ES-I3 (cell line): ENCODE results near the gene RITA1.

ENCODE experiments used
- H3K36me3 ChIP-seq: 2 replicates; pipeline ENCODE4 v1.6.1; 2013; ENCODE audit warnings: mild to moderate bottlenecking, low read length, control low read depth, moderate library complexity; ENCODE audit not compliant: insufficient read depth
- H3K4me1 ChIP-seq: 2 replicates; pipeline ENCODE4 v1.6.1; 2013; ENCODE audit warnings: mild to moderate bottlenecking, control low read depth, low read length; ENCODE audit not compliant: insufficient read depth
- H3K9ac ChIP-seq: 2 replicates; pipeline ENCODE4 v1.6.1; 2013; ENCODE audit warnings: low read depth, mild to moderate bottlenecking, low read length, moderate library complexity
- H3K9me3 ChIP-seq: 2 replicates; pipeline ENCODE4 v1.6.1; 2013; ENCODE audit warnings: mild to moderate bottlenecking, low read length, moderate library complexity; ENCODE audit not compliant: control insufficient read depth, insufficient read depth

RITA1 gene

DNA sequence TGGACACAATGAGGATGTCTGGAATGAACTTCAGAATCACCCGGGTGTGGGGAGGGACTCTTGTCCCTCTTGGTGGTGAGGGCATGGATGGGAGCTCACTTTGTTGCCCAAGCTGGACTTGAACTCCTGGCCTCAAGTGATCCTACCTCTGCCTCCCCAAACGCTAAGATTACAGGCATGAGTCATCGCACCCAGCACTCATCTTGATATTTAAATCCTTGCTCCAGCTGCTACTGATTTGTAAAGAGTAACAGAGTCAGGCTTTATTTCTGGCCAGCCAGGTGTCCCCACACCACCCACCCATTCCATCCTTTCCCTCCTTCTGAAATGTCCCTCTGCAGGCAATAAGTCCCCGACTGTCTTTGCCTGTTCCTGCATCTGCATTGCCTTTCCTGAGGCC lies 5.2 kb upstream of the RITA1 start:
- H3K4me1 ChIP-seq = no peaks in the 10 kb centered on the region
- no peaks in the 10 kb centered on the region for H3K9me3 ChIP-seq
- peaks cover 31% of the 10 kb centered on the region for H3K36me3 ChIP-seq
- H3K9ac ChIP-seq = no peak overlapping the region

DNA sequence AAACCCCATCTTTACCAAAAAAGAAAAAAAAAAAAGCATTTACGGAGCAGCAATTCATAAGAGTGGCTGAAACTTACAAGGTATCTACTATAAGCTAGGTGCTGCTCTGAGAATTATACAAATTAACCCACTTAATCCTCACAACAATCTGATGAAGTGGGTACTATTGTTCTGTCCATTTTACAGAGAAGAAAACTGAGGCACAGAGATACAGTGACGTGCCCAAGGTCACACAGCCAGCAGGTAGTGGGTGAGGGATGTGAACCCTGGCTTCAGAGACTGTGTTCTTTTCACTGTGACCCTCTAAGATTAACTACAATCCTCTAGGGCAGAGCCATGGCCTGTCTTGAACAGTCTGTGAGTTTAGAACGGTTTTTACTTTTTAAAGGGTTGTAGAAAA lies 3.5 kb upstream of the RITA1 start:
- Histone ChIP-seq H3K36me3 (peaks cover 24% of the 10 kb centered on the region), H3K4me1 (0 out of 2 replicates have a peak, but pooled peaks cover 6% of the 10 kb centered on the region), H3K9me3 (no peaks in the 10 kb centered on the region), H3K9ac (no peak overlapping the region)

DNA sequence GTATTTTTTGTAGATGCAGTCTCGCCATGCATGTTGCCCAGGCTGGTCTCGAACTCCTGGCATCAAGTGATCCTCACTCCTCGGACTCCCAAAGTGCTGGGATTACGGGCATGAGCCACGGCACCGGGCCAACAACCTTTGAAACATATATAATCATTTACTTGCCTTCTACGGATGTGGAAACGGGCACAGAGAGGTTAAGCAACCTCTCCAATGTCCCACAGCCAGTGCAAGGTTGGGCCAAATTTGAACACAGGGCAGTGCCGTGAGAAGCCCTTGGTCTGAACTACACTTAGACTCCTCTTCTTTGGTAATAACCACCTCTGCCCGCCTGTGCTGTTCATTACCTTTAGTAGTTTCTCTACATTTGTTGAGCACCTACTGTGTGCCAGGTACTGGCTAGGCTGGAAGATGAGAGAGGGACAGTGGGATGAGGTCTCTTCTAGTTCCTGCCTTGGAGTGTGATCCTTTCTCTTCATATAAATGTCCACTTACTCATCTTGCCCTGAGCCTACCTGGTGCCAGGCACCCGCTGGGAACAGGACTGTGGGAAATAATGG lies 2.4 kb upstream of the RITA1 start:
- peaks cover 14% of the 10 kb centered on the region for H3K36me3 ChIP-seq

DNA sequence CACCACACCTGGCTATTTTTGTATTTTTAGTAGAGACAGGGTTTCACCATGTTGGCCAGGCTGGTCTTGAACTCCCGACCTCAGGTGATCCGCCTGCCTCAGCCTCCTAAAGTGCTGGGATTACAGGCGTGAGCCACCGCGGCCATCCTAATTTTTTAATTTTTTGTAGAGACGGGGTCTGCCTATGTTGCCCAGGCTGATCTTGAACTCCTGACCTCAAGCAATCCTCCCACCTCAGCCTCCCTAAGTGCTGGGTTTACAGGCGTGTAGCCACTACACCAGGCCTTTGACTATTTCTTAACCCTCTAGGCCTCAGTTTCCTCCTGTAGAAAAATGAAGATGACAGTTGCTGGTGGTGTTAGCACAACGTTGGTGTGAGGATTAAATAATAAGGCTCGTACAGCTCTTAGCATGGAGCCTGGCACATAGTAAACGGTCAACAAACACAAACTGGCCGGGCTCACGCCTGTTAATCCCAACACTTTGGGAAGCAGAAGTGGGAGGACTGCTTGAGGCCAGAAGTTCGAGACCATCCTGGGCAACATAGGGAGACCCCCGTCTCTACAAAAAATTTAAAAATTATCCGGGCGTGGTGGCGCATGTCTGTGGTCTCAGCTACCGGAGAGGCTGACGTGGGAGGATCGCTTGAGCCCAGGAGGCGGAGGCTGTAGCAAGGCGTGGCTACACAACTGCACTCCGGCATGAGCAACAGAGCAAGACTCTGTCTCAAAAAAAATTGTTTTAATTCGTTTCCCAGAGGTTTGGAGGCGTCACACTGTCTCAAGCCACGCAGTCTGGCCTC lies 1.2 kb upstream of the RITA1 start:
- H3K9ac ChIP-seq = peak overlapping the region; percentile 84; the same call in 1 of the 2 replicates
- H3K36me3 ChIP-seq = 0 out of 2 replicates have a peak, but pooled peaks cover 4% of the 10 kb centered on the region
- no peaks in the 10 kb centered on the region for H3K9me3 ChIP-seq
- 0 out of 2 replicates have a peak, but pooled peaks cover 6% of the 10 kb centered on the region for H3K4me1 ChIP-seq

More for the DNA sequence above, 2.4 kb upstream of the RITA1 start:
- Histone ChIP-seq H3K9me3 (no peaks in the 10 kb centered on the region), H3K9ac (no peak overlapping the region), H3K4me1 (0 out of 2 replicates have a peak, but pooled peaks cover 6% of the 10 kb centered on the region)

DNA sequence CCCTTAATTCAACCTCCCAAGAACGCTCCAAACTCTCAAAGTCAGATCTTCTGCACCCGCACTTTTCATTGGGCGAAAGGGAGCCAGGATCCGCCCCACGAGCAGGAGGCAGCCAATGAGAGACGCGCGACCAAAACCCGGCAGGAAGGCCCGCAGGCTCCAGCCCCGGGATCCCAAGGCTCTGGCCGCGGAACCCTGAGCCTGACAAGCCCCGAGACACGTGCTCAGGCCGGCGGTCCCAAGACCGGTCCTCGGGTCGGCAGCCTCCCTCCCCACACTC lies 681 bp upstream of the RITA1 start:
- Histone ChIP-seq H3K9ac (peak overlapping the region; percentile 84), H3K36me3 (0 out of 2 replicates have a peak, but pooled peaks cover 4% of the 10 kb centered on the region), H3K9me3 (no peaks in the 10 kb centered on the region), H3K4me1 (0 out of 2 replicates have a peak, but pooled peaks cover 6% of the 10 kb centered on the region)

DNA sequence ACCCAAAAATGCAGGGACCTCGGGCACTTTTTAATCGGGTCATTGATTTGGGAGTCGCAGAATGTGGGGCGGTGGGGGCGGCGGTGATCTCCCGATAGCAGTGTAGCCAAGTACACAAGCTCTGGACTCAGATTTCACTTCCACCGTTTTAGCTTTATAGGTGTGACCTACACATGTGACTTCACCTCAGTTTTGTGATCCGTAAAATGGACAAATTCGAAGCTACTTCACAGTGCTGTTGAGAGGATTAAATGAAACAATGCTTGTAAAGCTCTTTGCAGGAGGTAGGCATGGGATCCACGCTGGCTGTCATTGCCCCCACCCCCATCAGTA lies 478 bp downstream of the RITA1 start:
- no peaks in the 10 kb centered on the region for H3K9me3 ChIP-seq
- peaks cover 11% of the 10 kb centered on the region; the same call in 1 of the 2 replicates for H3K4me1 ChIP-seq
- H3K9ac ChIP-seq = peak overlapping the region; percentile 84
- H3K36me3 ChIP-seq = 0 out of 2 replicates have a peak, but pooled peaks cover 6% of the 10 kb centered on the region

DNA sequence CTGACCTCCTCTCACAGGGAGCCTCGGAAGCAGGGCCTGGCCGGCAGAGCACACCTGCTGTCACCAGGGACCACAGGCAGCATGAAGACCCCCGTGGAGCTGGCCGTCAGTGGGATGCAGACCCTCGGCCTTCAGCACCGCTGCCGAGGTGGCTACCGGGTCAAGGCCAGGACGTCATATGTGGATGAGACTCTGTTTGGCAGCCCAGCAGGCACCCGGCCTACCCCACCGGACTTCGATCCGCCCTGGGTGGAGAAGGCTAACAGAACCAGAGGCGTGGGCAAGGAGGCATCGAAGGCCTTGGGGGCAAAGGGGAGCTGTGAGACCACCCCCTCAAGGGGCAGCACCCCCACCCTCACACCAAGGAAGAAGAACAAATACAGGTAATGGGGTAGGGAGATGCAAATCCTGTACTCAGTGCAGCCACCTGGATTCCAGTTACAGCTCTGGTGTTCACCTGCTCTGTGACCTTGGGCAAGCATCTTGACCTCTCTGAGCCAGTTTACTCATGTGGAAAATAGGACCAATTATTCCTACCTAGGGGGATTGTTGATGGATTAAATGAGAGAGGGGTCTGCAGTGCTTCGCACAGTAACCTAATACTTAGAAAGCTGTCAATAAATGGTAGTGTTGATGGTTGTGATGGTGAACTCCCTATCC lies 1.3 kb downstream of the RITA1 start:
- H3K9me3 ChIP-seq = no peaks in the 10 kb centered on the region
- H3K9ac ChIP-seq = no peak overlapping the region; the same call in 1 of the 2 replicates
- H3K36me3 ChIP-seq = 0 out of 2 replicates have a peak, but pooled peaks cover 11% of the 10 kb centered on the region
- H3K4me1 ChIP-seq = peaks cover 12% of the 10 kb centered on the region; the same call in 1 of the 2 replicates

DNA sequence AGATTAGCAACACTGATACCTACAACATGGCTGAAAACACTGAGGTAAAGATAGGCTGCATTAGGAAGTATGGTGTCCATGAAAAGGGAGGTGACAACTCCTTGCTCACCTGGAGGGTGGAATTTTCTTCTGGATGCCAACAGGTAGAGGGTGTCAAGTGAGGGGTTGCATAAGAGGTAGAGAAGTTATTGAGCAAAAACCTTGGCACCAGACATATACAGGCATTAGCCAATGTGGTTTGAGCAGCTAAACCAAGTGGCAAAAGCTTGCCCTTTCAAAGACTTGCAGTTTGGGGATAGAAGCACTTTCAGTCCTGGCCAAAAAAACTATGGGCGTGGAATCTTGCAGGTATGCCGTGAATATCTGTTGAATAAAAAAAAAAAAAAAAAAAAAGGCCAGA lies 3.8 kb downstream of the RITA1 start:
- no peaks in the 10 kb centered on the region for H3K9me3 ChIP-seq
- H3K4me1 ChIP-seq = peaks cover 20% of the 10 kb centered on the region
- 0 out of 2 replicates have a peak, but pooled peaks cover 7% of the 10 kb centered on the region for H3K36me3 ChIP-seq
- no peak overlapping the region for H3K9ac ChIP-seq

DNA sequence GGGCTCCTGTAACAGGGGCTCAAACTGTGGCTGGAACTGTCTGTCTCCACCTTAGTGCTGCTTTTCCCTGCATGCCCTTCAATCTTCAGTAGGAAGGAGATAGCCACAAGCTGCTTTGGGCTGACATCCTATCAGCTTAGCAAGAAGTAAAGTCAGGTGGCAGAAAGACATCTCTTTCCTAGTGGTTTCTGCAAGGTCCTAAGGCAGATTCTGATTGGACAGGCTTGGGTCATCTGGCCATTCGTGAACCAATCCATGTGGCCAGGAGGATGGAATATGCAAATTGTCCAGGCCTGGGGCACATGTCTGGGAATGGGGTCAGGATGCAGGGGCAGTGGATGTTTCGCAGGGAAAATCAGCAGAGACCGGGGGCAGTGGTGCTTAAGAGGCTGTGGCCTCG lies 5.2 kb downstream of the RITA1 start:
- Histone ChIP-seq H3K9me3 (no peaks in the 10 kb centered on the region), H3K4me1 (peaks cover 20% of the 10 kb centered on the region), H3K36me3 (0 out of 2 replicates have a peak, but pooled peaks cover 7% of the 10 kb centered on the region), H3K9ac (no peak overlapping the region)

DNA sequence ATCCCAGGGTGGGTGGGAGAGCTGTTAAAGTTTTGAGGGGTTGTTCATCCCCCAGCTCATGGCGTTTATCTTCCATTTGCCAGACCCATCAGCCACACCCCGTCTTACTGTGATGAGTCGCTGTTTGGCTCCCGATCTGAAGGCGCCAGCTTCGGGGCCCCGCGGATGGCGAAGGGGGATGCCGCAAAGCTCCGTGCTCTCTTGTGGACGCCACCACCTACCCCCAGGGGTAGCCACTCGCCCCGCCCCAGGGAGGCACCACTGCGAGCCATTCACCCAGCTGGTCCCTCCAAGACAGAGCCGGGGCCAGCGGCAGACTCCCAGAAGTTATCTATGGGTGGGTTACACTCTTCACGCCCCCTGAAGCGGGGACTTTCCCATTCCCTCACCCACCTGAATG lies 5.7 kb downstream of the RITA1 start:
- Histone ChIP-seq H3K9me3 (no peaks in the 10 kb centered on the region), H3K36me3 (0 out of 2 replicates have a peak, but pooled peaks cover 7% of the 10 kb centered on the region), H3K4me1 (peaks cover 18% of the 10 kb centered on the region), H3K9ac (no peak overlapping the region)

DNA sequence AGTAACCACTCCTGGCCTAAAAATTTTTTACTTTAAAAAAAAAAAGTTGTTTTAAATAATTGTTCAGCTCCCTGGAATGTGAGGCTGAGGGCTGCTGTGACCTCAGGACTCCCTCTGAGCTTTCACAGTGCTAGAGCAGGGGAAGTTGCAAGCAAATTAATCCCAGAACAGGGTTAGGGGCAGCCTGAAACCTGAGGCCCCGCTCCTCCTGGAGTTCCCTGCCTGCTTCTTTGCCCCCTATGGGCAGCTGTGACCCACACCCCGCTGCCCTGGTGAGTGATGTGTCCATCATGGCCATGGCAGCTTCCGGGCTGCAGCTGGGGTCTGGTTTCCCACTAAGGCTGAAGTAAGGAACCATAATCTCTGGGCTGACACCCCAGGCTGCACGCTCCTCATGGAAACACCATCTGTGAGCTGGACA lies 9.5 kb downstream of the RITA1 start:
- peaks cover 17% of the 10 kb centered on the region for H3K4me1 ChIP-seq
- no peaks in the 10 kb centered on the region for H3K9me3 ChIP-seq
- no peak overlapping the region for H3K9ac ChIP-seq
- 0 out of 2 replicates have a peak, but pooled peaks cover 7% of the 10 kb centered on the region for H3K36me3 ChIP-seq

DNA sequence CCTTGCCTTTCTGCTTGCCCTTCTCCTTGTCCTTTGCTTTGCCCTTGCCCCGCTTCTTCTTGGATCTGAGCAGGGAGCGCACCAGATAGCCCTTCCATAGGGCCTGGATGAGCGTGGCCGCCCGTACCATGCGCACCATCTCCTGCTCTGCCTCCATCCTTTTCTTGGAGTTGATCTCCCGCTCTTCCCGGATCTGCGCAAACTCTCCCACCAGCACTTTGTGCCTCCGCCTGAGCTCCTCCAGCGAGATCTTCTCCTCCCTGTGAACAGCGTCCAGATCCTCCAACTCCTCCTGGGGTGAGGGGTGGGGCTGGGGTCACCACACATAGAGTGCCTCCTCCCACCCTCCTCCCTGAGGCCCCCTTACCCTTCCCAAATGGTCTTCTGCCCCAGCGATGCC lies 10.1 kb downstream of the RITA1 start:
- Histone ChIP-seq H3K4me1 (peaks cover 14% of the 10 kb centered on the region), H3K9me3 (no peaks in the 10 kb centered on the region), H3K9ac (no peak overlapping the region), H3K36me3 (0 out of 2 replicates have a peak, but pooled peaks cover 7% of the 10 kb centered on the region)

DNA sequence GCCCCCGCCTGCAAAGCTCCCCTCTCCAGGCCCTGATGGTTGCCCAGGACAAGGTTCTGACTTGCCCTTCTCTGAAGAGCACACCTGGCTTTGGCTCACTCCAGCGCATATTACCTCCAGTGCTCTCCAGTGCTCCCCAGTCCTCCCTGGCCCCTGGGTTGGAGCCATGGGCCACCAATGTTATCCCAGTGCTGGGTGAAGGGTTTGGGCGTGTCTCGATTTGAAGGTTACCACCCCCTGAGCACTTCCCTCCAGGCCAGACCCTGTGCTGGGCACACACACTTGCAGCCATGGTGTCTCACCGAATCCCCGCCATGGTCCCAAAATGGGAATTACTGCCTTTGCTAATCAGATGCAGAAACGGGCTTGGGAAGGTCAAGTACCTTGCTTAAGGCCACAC lies 11.1 kb downstream of the RITA1 start:
- Histone ChIP-seq H3K9me3 (no peaks in the 10 kb centered on the region), H3K4me1 (peaks cover 10% of the 10 kb centered on the region), H3K36me3 (no peaks in the 10 kb centered on the region), H3K9ac (no peak overlapping the region)

DNA sequence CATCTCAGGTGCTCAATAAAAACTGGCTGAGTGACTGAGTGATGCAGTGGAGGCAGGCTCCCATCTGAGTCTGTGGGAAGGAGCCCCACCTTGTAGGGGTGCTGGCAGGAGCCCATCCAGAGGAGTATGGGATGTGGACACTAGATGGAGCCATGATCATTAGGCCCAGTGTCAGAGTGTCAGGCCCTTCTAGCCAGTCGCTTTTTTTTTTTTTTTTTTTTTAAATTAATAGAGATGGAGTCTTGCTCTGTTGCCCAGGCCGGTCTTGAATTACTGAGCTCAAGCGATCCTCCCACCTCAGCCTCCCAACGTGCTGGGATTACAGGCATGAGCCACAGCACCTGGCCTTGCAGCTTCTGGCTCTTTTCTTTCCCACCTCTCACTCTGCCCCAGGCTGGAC lies 11.5 kb downstream of the RITA1 start:
- Histone ChIP-seq H3K9ac (no peak overlapping the region), H3K4me1 (peaks cover 10% of the 10 kb centered on the region), H3K36me3 (no peaks in the 10 kb centered on the region), H3K9me3 (no peaks in the 10 kb centered on the region)
